Glutamatergic neuron (in vitro differentiated cells): Measurements from ENCODE around the gene ZNF672. TPM values are rescaled to one million over a fixed set of nuclear protein-coding genes. Genes with fewer than 3 reads are reported as not detected.
"Not testable (repeated sequence)": the region's sequence is repeated elsewhere in the genome, so short reads cannot be mapped to it uniquely, and the experiment has no call there.

ENCODE experiments used
- DNase-seq: peaks from one replicate; pipeline ENCODE4 v3.0.0; 2022
- H3K27ac Mint-ChIP-seq: one replicate; pipeline ENCODE4 v1.8.0; 2020; ENCODE audit warnings: mild to moderate bottlenecking, mixed read lengths, inconsistent platforms; ENCODE audit not compliant: unreplicated experiment
- H3K27me3 Mint-ChIP-seq: one replicate; pipeline ENCODE4 v1.8.0; 2020; ENCODE audit warnings: mild to moderate bottlenecking, moderate library complexity, mixed read lengths, inconsistent platforms; ENCODE audit not compliant: unreplicated experiment
- H3K36me3 Mint-ChIP-seq: one replicate; pipeline ENCODE4 v1.8.0; 2020; ENCODE audit warnings: mild to moderate bottlenecking, mixed read lengths, inconsistent platforms; ENCODE audit not compliant: unreplicated experiment
- H3K4me1 Mint-ChIP-seq: one replicate; pipeline ENCODE4 v1.8.0; 2020; ENCODE audit warnings: mild to moderate bottlenecking, low read depth, mixed read lengths, inconsistent platforms; ENCODE audit not compliant: unreplicated experiment
- H3K4me3 Mint-ChIP-seq: one replicate; pipeline ENCODE4 v1.8.0; 2020; ENCODE audit warnings: mild to moderate bottlenecking, mixed read lengths, inconsistent platforms; ENCODE audit not compliant: unreplicated experiment
- H3K9me3 Mint-ChIP-seq: one replicate; pipeline ENCODE4 v1.8.0; 2020; ENCODE audit warnings: mild to moderate bottlenecking, moderate library complexity, mixed read lengths, inconsistent platforms; ENCODE audit not compliant: unreplicated experiment
- CTCF ChIP-seq: fragments of 200-600 bp; sonication (generic); IDR thresholded peaks from one replicate; pipeline ENCODE4 v1.5.0; 2021; ENCODE audit not compliant: partially characterized antibody, unreplicated experiment
- total RNA-seq: library from RNA; stranded (reverse); fragmentation: NEBNext Ultra II Directional; extraction: Animal tissue kit (Norgen Biotek cat#: 25700); gene quantifications from one replicate; pipeline ENCODE4 v1.2.1, GENCODE V29; 2021; ENCODE audit not compliant: unreplicated experiment

ZNF672 gene
- total RNA-seq, 1 donor from 2014 or later, result 30.5 TPM

GRCh38 chr1:248792342-248792741 is 45.7 kb upstream of the ZNF672 start:
- no peak for TF ChIP-seq CTCF
- no peaks in the 10 kb centered on the region for H3K36me3 Mint-ChIP-seq
- H3K27me3 Mint-ChIP-seq, result no peaks in the 10 kb centered on the region
- no peak overlapping the region for H3K4me3 Mint-ChIP-seq
- H3K9me3 Mint-ChIP-seq, result no peaks in the 10 kb centered on the region
- H3K4me1 Mint-ChIP-seq, result no peaks in the 10 kb centered on the region
- DNase-seq, result no peak
- H3K27ac Mint-ChIP-seq, result no peak overlapping the region

GRCh38 chr1:248793592-248793991 is 44.4 kb upstream of the ZNF672 start:
- no peak for DNase-seq
- H3K27ac Mint-ChIP-seq, result no peak overlapping the region
- H3K36me3 Mint-ChIP-seq, result no peaks in the 10 kb centered on the region
- no peaks in the 10 kb centered on the region for H3K27me3 Mint-ChIP-seq
- no peak overlapping the region for H3K4me3 Mint-ChIP-seq
- no peak for TF ChIP-seq CTCF
- no peaks in the 10 kb centered on the region for H3K9me3 Mint-ChIP-seq
- no peaks in the 10 kb centered on the region for H3K4me1 Mint-ChIP-seq

- H3K4me3 Mint-ChIP-seq, result not testable (repeated sequence)
Observed at GRCh38 chr1:248794663-248795062, 43.4 kb upstream of the ZNF672 start.

GRCh38 chr1:248798791-248799190 is 39.2 kb upstream of the ZNF672 start:
- no peak for TF ChIP-seq CTCF
- no peak overlapping the region for H3K27ac Mint-ChIP-seq
- no peak for DNase-seq
- no peak overlapping the region for H3K4me3 Mint-ChIP-seq
- peaks cover 2% of the 10 kb centered on the region for H3K9me3 Mint-ChIP-seq
- H3K27me3 Mint-ChIP-seq, result no peaks in the 10 kb centered on the region
- no peaks in the 10 kb centered on the region for H3K4me1 Mint-ChIP-seq
- H3K36me3 Mint-ChIP-seq, result no peaks in the 10 kb centered on the region

More at GRCh38 chr1:248794663-248795062, 43.4 kb upstream of the ZNF672 start:
- not testable (repeated sequence) for DNase-seq, H3K27me3 Mint-ChIP-seq, H3K36me3 Mint-ChIP-seq, H3K9me3 Mint-ChIP-seq, H3K4me1 Mint-ChIP-seq, H3K27ac Mint-ChIP-seq

- no peak for TF ChIP-seq CTCF
- peaks cover 5% of the 10 kb centered on the region for H3K9me3 Mint-ChIP-seq
- no peaks in the 10 kb centered on the region for H3K4me1 Mint-ChIP-seq
- H3K27ac Mint-ChIP-seq, result no peak overlapping the region
- H3K4me3 Mint-ChIP-seq, result no peak overlapping the region
- H3K27me3 Mint-ChIP-seq, result peaks cover 4% of the 10 kb centered on the region
- H3K36me3 Mint-ChIP-seq, result no peaks in the 10 kb centered on the region
- no peak for DNase-seq
Observed at GRCh38 chr1:248800459-248800858, 37.6 kb upstream of the ZNF672 start.

- H3K27me3 Mint-ChIP-seq, result peaks cover 4% of the 10 kb centered on the region
- DNase-seq, result no peak
- H3K9me3 Mint-ChIP-seq, result peaks cover 5% of the 10 kb centered on the region
- no peaks in the 10 kb centered on the region for H3K4me1 Mint-ChIP-seq
- no peak overlapping the region for H3K4me3 Mint-ChIP-seq
- TF ChIP-seq CTCF, result no peak
- no peak overlapping the region for H3K27ac Mint-ChIP-seq
- no peaks in the 10 kb centered on the region for H3K36me3 Mint-ChIP-seq
Observed at GRCh38 chr1:248802454-248802853, 35.6 kb upstream of the ZNF672 start.

- H3K9me3 Mint-ChIP-seq, H3K27ac Mint-ChIP-seq, H3K27me3 Mint-ChIP-seq, H3K4me3 Mint-ChIP-seq, H3K4me1 Mint-ChIP-seq, DNase-seq, H3K36me3 Mint-ChIP-seq: not testable (repeated sequence)
Observed at GRCh38 chr1:248803501-248803900, 34.5 kb upstream of the ZNF672 start.
